ENCODE measurements around the gene CFAP65. TPM values are rescaled to one million over a fixed set of nuclear protein-coding genes. Genes with fewer than 3 reads are reported as not detected.

CFAP65 gene
- polyA plus RNA-seq, 3 donors, result not detected

DNA sequence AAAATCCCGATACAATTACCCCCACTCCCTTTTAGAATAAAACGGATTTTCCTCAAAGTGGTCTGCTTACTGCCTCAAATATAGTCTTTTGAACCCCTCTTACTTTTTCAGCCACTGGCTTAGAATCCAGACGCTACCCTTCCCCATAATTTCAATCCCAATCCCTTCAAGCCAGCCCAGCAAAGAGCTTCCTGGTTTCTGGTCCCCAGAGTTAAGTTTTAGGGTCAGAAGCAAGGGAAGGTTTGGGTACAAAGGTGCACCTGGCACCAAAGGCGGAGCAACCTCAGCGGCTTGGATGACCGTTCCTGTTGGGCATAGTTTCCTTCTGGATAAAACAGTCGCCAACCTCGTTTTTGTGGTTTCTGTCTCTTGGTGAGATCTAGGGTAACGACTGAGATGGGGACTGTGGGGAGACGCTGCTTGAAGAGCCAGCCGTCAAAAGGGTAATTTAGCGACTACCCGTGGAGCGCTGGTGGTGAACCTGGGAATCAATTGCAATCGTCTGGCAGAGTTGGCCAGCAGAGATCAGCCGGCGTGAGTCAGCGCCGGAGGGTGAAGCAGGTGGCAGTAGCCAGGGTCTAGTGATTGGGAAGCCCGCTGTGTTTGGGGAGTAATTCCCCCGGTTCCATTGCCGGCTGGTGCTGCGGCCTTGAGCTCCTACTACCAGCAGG is 57.9 kb downstream of the CFAP65 start:
- peaks cover 62 to 90% of the 10 kb centered on the region in 2 donors for H3K27me3 ChIP-seq (ENCODE audit: control insufficient read depth in 2 of 2, insufficient read depth in 2 of 2, low read length in 2 of 2)
- Mint-ChIP-seq H3K4me1 (peaks cover 23% of the 10 kb centered on the region), H3K4me3 (peak overlapping the region in 1 of 2 donors; percentile 83), H3K36me3 (peaks cover 0 to 7% of the 10 kb centered on the region in 2 donors), H3K9me3 (peaks cover 0 to 19% (median 5%) of the 10 kb centered on the region in 7 donors), H3K27ac (no peak overlapping the region), H3K27me3 (ENCODE audit: low read depth in 3 of 3) (peaks cover 84 to 98% (median 88%) of the 10 kb centered on the region in 3 donors)
- peaks cover 0 to 25% of the 10 kb centered on the region in 2 donors for H3K9me3 ChIP-seq (replicated peaks in 1 of 2; ENCODE audit: control insufficient read depth in 1 of 2, insufficient read depth in 1 of 2, low read length in 2 of 2)
- no peaks in the 10 kb centered on the region for H3K36me3 ChIP-seq (replicated peaks in 1 of 2; ENCODE audit: control insufficient read depth in 1 of 2, insufficient read depth in 2 of 2, low read length in 2 of 2)
- H3K79me2 ChIP-seq (ENCODE audit: insufficient read depth, low read length), result no peaks in the 10 kb centered on the region
- no peak overlapping the region for H3K4me3 ChIP-seq (replicated peaks in 1 of 3; ENCODE audit: low read depth in 2 of 3, low read length in 3 of 3)
- no peak overlapping the region for H2AFZ ChIP-seq (ENCODE audit: insufficient read depth, low read depth, low read length, poor library complexity, severe bottlenecking)
- intact Hi-C loops (cut with micrococcal nuclease), result no loop called here
- no peaks in the 10 kb centered on the region for H4K20me1 ChIP-seq (ENCODE audit: insufficient read depth, low read length)
- no peak overlapping the region for H3K4me2 ChIP-seq (replicated peaks; ENCODE audit: extremely low read depth, low read length, poor library complexity, severe bottlenecking)
- DNase-seq, result no peak
- TF ChIP-seq, protein P1, sequence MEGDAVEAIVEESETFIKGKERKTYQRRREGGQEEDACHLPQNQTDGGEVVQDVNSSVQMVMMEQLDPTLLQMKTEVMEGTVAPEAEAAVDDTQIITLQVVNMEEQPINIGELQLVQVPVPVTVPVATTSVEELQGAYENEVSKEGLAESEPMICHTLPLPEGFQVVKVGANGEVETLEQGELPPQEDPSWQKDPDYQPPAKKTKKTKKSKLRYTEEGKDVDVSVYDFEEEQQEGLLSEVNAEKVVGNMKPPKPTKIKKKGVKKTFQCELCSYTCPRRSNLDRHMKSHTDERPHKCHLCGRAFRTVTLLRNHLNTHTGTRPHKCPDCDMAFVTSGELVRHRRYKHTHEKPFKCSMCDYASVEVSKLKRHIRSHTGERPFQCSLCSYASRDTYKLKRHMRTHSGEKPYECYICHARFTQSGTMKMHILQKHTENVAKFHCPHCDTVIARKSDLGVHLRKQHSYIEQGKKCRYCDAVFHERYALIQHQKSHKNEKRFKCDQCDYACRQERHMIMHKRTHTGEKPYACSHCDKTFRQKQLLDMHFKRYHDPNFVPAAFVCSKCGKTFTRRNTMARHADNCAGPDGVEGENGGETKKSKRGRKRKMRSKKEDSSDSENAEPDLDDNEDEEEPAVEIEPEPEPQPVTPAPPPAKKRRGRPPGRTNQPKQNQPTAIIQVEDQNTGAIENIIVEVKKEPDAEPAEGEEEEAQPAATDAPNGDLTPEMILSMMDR (IDR thresholded peaks at IDR 0.05), result no peak
- WGBS (ENCODE audit: insufficient coverage), result 9% methylated on average over 18 of the region's 23 CpGs
- peaks cover 8 to 24% of the 10 kb centered on the region in 2 donors for H3K4me1 ChIP-seq (ENCODE audit: control insufficient read depth in 1 of 2, insufficient read depth in 2 of 2, low read length in 2 of 2)
- H3K9ac ChIP-seq (ENCODE audit: insufficient read depth, low read length, poor library complexity, severe bottlenecking), result no peak overlapping the region
- no peak overlapping the region for H3K27ac ChIP-seq (ENCODE audit: low read depth in 1 of 2, low read length in 2 of 2)

GRCh38 chr2:218982586-218983262 is 58.6 kb downstream of the CFAP65 start:
- peaks cover 0 to 19% (median 5%) of the 10 kb centered on the region in 7 donors for H3K9me3 Mint-ChIP-seq
- DNase-seq, result no peak
- H3K4me1 Mint-ChIP-seq, result peaks cover 23% of the 10 kb centered on the region
- H3K27ac Mint-ChIP-seq, result no peak overlapping the region
- H3K36me3 ChIP-seq (replicated peaks in 1 of 2; ENCODE audit: control insufficient read depth in 1 of 2, insufficient read depth in 2 of 2, low read length in 2 of 2), result no peaks in the 10 kb centered on the region
- no peak overlapping the region for H3K4me2 ChIP-seq (replicated peaks; ENCODE audit: extremely low read depth, low read length, poor library complexity, severe bottlenecking)
- no peaks in the 10 kb centered on the region for H3K79me2 ChIP-seq (ENCODE audit: insufficient read depth, low read length)
- 12% methylated on average over 22 of the region's 28 CpGs for WGBS (ENCODE audit: insufficient coverage)
- peaks cover 0 to 25% of the 10 kb centered on the region in 2 donors for H3K9me3 ChIP-seq (replicated peaks in 1 of 2; ENCODE audit: control insufficient read depth in 1 of 2, insufficient read depth in 1 of 2, low read length in 2 of 2)
- peaks cover 58 to 84% of the 10 kb centered on the region in 2 donors for H3K27me3 ChIP-seq (ENCODE audit: control insufficient read depth in 2 of 2, insufficient read depth in 2 of 2, low read length in 2 of 2)
- intact Hi-C loops (cut with micrococcal nuclease), result no loop called here
- H3K4me1 ChIP-seq (ENCODE audit: control insufficient read depth in 1 of 2, insufficient read depth in 2 of 2, low read length in 2 of 2), result peaks cover 8 to 24% of the 10 kb centered on the region in 2 donors
- H3K9ac ChIP-seq (ENCODE audit: insufficient read depth, low read length, poor library complexity, severe bottlenecking), result no peak overlapping the region
- peaks cover 0 to 7% of the 10 kb centered on the region in 2 donors for H3K36me3 Mint-ChIP-seq
- H3K4me3 ChIP-seq (replicated peaks in 1 of 3; ENCODE audit: low read depth in 2 of 3, low read length in 3 of 3), result no peak overlapping the region
- no peak overlapping the region for H2AFZ ChIP-seq (ENCODE audit: insufficient read depth, low read depth, low read length, poor library complexity, severe bottlenecking)
- no peaks in the 10 kb centered on the region for H4K20me1 ChIP-seq (ENCODE audit: insufficient read depth, low read length)
- H3K27me3 Mint-ChIP-seq (ENCODE audit: low read depth in 3 of 3), result peaks cover 87 to 98% (median 87%) of the 10 kb centered on the region in 3 donors
- H3K27ac ChIP-seq (ENCODE audit: low read depth in 1 of 2, low read length in 2 of 2), result no peak overlapping the region
- TF ChIP-seq, protein P1 (IDR thresholded peaks at IDR 0.05), result no peak
- peak overlapping the region in 1 of 2 donors; percentile 83 for H3K4me3 Mint-ChIP-seq
